RPMI8226 (cell line): ENCODE results near the gene CNTN5.
"Not testable (repeated sequence)": the region's sequence is repeated elsewhere in the genome, so short reads cannot be mapped to it uniquely, and the experiment has no call there.

ENCODE experiments used
- DNase-seq: peaks from one replicate; pipeline ENCODE4 v3.0.0-alpha.2; 2015

Gene CNTN5

DNA sequence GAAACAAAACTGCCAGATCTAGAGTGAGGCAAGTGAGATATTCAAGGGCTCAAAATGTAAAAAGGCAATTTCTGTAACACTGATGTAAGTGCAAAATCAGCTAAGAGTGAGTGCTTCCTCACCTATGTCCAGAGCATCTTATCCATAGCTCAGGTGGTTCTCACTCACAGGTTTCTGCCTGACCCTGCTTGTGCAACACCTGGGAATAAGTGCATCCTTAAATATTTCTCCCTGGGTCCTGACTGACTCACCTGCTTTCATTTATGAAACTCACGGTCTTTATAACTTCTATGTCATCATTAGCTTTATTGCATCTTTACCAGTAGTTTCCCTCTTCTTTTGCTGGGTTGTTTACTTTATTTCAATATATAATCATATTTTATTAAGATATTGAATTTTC lies 260.6 kb downstream of the CNTN5 start:
- no peak for DNase-seq

GRCh38 chr11:99297925-99298324 lies 277.2 kb downstream of the CNTN5 start:
- DNase-seq, result not testable (repeated sequence)

GRCh38 chr11:99307510-99308088 lies 286.9 kb downstream of the CNTN5 start:
- DNase-seq, result no peak

- no peak for DNase-seq
Observed at GRCh38 chr11:99311870-99312269, 291.1 kb downstream of the CNTN5 start.

DNA sequence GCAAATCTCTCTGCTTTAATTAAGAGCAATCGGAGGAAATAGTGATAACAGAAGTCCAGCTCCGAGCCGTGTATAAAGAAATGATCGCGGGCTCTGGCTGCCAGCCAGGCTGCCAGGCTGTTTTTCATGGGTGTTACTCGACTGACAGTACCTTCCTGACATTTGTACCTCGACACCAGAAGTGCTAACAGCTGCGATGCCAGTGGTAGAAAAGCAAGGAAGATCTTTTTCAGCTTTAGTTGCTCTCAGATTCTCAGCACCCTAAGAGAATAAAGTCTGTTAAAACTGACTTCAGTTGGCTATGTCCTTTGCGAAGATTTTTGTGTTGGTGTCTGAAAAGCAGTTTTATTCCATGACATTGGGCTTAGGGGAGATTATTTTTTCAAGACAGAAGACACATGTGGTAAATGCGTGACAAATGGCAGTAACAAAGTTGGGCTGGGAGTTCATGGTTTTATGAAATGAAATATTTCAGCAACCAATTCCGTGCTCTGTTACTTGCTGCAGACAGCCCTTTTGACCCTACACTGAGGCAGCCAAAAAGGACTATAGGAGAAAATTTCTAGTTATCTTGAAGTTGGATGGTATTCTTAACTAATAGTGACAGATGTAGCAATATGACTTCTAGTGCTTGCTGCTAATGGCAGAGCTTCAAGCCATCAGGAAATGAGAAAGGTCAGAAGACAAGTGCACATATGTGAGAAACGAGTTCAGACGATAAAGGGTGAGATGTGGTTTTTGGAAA lies 296.2 kb downstream of the CNTN5 start:
- no peak for DNase-seq

DNA sequence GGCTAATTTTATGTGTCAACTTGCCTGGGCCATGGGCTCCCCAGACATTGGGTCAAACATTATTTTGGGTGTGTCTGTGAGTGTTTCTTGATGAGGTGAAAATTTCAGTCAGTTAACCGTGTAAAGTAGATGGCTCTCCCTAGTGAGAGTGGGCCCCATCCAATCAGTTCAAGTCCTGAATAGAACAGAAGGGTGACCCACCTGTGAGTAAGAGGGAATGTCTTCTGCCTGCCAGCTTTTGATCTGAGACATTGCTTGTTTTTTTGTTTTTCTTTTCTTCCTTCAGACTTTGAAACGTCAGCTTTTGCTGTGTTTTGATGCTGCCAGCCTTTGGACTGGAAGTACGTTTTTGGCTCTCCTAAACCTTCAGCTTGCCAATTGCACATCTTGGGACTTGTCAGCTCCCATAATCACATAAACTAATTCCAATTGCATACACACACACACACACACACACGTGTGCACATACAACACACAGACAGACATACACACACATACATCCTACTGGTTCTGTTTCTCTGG lies 300.1 kb downstream of the CNTN5 start:
- DNase-seq, result no peak

DNA sequence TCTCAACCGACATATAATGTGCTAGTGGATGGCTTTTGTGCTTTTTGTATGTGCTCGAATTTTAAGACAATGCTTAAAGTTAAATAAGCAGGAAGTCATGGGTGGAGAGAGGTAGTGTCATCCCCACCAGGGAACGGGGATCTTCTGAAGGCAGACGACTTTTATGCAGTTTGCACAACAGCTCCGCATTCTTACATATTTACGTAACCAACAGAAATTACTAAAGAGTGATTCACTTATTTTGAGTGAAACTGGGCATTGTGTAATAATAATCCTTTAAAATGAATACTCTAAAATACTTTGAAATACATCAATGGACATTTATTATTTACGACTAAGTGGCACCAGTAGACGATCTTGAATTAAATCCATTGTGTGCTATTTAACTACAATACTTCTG lies 305.1 kb downstream of the CNTN5 start:
- DNase-seq, result no peak

GRCh38 chr11:99327066-99327465 lies 306.3 kb downstream of the CNTN5 start:
- DNase-seq, result no peak

DNA sequence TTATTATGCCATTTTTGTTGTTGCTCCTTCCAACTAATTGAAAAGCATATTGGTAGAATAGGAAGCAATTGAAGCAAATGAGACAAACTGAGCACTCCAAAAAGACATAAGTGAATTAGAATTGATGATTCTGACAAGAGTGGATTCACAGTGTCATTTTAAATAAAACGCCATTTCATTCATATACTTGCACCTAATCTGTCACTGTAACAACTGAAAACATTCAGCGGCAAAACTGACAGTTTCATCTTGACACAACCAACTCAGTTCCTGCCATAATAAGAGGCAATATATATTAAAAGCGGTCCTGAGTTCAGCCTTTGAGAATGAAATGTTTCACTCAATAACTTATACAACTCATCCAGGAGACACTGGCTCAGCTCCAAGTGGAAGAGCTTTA lies 306.8 kb downstream of the CNTN5 start:
- no peak for DNase-seq

- DNase-seq, result no peak
Observed at GRCh38 chr11:99333621-99334020, 312.9 kb downstream of the CNTN5 start.

DNA sequence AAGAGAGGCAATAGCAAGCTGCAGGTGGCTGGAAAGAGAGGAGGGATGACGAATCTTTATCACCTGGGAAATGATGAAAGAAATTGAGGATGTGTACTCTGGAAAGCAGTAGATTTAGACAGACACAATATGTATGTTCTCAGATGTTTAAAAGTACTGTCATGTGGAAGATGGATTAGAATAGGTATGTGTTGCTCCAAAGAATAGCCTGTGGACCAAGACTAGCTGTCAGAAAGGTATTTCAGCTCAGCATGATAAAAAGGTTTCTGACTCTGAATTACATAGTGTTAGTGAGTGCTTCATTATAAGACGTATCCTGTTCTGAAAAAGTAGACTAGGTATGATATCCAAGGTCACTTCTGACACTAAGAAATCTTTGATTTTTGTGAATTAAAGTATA lies 322.4 kb downstream of the CNTN5 start:
- no peak for DNase-seq

DNA sequence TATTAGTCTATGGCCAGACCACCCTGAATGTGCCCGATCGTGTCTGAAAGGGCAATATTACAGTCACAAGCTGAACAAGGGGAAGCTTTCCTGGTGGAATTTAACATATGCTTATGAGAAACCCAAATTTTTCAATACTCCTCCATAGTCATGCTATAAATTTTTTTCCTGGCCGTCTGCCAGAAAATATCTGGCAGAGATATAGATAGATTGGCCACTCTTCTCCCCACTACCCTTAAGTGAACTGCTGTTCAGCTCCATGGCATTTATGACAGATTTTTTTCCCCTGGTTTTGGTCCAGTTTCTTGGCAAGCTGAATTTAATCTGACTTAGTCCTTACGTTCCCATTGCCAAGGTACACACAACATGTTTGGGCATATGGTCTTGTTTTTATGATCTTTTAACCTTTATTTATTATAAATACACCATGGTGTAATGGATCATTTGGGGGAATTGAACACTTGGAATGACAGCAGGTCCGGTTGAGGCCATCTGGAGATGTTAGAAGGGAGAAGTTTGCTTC lies 328.5 kb downstream of the CNTN5 start:
- no peak for DNase-seq

DNA sequence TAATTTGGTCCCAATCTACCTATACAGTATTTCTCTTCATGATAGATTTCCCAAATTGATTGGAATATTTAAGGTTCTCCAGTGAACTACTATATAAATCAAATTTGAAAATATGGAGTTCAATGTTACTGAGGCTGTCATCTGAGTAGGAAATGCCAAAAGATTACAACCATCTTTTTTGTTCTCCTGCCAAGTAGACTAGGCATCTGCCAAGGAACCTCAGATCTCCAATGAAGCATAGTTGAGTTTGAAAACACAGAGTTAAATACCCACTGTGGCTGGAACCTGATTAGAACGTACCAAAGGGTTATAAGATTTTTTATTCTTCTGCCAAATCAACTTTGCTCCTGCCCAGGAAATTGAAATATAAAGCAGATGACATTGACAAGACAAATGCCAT lies 330.9 kb downstream of the CNTN5 start:
- no peak for DNase-seq

DNA sequence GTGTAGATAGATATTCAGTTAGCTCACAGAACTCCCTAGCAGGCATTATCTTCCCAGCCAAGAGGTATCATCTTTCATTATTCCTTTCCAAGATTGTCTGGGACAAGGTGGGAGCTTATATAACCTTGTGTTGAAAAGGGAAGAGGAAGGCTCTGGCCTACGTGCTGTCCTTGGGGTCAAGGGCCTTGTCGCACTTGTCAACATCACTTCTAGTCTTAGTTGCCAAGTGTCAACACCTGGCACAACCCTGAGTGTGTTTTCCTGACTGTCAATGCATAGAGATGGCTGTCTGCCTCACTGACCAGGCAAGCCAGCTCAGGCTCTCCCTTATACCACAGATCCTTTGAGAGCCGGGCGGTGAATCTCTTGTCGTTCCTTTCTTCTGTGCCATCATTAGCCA lies 331.9 kb downstream of the CNTN5 start:
- no peak for DNase-seq

DNA sequence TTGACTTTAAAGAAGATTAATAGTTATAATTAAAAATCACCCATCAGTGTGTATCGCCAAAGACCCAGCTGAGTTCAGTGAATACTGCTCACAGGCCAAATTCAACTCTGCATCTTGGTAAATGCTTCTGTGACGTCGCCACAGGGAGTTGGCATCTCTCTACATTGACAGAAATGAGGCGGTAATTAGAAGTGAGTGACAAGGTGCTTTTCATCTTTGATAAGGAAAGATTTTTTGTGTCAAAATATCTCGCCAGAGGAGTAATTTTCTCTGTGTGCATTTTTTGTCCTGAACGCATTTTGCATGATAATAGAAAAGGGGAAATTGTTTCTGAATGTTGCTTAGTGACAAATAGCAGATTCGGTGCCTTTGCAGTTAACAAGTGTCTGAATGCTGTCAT lies 345.8 kb downstream of the CNTN5 start:
- no peak for DNase-seq

GRCh38 chr11:99368583-99368982 lies 347.8 kb downstream of the CNTN5 start:
- DNase-seq, result no peak

- DNase-seq, result no peak
Observed at GRCh38 chr11:99370549-99371216, 349.9 kb downstream of the CNTN5 start.

- DNase-seq, result no peak
Observed at GRCh38 chr11:99371257-99371656, 350.5 kb downstream of the CNTN5 start.

- no peak for DNase-seq
Observed at GRCh38 chr11:99376463-99376862, 355.7 kb downstream of the CNTN5 start.

DNA sequence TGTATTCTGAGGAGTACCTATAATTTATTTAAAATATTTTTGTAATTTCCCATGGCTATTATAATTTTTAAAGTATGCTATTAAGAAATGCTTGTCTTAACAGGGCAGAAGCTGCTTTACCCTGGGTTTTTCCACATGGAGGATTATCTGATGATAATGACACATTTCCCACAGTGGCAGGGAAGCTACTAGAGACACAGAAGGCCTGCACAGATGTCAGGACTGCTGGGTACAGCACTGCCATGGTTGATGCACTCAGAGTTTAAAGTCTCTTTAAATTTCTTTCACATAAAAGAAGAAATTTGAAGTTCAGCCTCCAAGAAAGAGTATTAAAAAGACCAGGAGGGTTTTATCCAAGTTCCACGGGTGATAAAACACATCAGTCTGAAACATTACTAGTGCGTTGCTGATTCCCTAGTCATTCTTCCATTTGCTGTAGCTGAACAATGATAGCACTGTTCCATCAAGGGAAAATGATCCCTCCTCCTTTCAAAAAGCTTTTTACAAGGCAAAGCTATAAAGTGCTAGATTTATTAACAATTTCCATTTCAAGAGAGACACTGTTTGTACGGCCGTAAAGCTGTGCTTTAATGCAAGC lies 363.0 kb downstream of the CNTN5 start:
- DNase-seq, result no peak

DNA sequence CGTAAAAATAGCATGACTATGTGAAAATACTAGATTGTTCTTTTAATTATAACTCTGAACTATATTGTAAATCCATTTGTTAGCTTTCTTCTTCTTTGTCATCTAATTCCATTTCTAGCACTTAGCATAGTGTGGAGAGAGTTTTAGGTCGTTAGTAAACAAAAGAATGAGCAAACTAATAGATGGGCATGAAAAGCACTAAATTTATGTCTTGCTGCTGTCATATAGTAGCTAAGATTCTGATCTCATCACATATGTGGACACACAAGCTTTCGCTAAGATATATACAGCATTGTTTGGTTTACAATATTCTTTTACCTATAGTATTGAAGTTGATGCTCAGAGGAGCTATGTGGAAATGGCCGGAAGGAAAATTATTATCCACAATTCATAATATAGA lies 370.5 kb downstream of the CNTN5 start:
- no peak for DNase-seq

DNA sequence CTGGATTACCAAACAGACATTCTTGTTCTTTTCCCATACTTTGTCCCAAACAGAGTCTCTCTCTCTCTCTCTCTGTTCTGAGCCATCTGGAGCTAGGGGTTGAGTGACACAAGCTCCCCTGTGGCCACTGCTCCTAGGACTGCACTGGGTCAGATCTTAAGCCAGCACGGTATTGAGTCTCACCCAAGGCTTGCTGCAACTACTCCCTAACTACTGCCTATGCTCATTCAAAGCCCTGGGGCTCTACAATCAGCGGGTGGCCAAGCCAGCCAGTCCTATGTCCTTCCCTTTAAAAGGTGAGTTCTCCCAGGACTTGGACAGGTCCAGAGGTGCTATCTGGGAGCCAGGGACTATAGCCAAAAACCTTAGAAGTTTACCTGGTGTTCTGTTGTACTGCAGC lies 385.6 kb downstream of the CNTN5 start:
- DNase-seq, result no peak

DNA sequence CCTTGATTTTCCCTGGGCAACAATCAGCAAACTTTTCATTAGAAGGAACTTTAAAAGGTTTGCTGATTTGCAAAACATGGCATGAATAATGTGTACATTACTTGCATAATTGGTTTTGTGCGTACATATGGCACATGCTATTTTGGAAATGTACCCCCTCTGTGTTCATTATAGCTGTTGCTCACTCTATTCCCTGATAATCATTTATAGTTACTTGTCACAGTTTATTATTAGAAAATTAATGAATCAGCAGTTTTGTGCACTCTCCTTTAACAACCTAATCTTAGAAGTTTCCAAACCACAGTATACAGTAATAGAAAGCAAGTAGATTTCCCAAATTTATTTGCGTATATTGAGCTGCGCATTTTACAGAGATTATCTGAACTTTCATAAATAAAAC lies 389.9 kb downstream of the CNTN5 start:
- no peak for DNase-seq
